Mesenteric fat pad (tissue), 1 donor: ENCODE results near the gene LIF. TPM values are rescaled to one million over a fixed set of nuclear protein-coding genes. Genes with fewer than 3 reads are reported as not detected.

Experiments
- DNase-seq: peaks from one replicate; pipeline ENCODE4 v3.0.0-alpha.2; 2020; ENCODE audit warnings: low spot score
- total RNA-seq: library from RNA; stranded (reverse); fragmentation: NEBNext Ultra II Directional; extraction: Animal tissue kit (Norgen Biotek cat#: 25700); gene quantifications from one replicate; pipeline ENCODE4 v1.2.1, GENCODE V29; 2021
- donor health status: DM: yes; HTN: yes; CAD: no.

Gene LIF
- total RNA-seq, 1 donor from 2014 or later = 34.8 TPM

GRCh38 chr22:30265131-30265720 lies 18.7 kb upstream of the LIF start:
- no peak for DNase-seq

- no peak for DNase-seq
Measured at GRCh38 chr22:30263883-30264282, 17.3 kb upstream of the LIF start.

GRCh38 chr22:30262917-30263741 lies 16.6 kb upstream of the LIF start:
- DNase-seq = no peak

- DNase-seq = no peak
Measured at GRCh38 chr22:30262112-30262511, 15.6 kb upstream of the LIF start.

- no peak for DNase-seq
Measured at GRCh38 chr22:30261134-30261533, 14.6 kb upstream of the LIF start.

GRCh38 chr22:30260682-30261081 lies 14.1 kb upstream of the LIF start:
- no peak for DNase-seq

GRCh38 chr22:30260276-30260675 lies 13.7 kb upstream of the LIF start:
- no peak for DNase-seq

- DNase-seq = no peak
Measured at GRCh38 chr22:30254314-30254713, 7.8 kb upstream of the LIF start.

GRCh38 chr22:30253205-30253852 lies 6.8 kb upstream of the LIF start:
- DNase-seq = no peak

- no peak for DNase-seq
Measured at GRCh38 chr22:30252411-30253204, 6.0 kb upstream of the LIF start.

GRCh38 chr22:30251711-30252110 lies 5.2 kb upstream of the LIF start:
- DNase-seq = no peak

- no peak for DNase-seq
Measured at GRCh38 chr22:30250661-30251267, 4.2 kb upstream of the LIF start.

GRCh38 chr22:30250039-30250565 lies 3.5 kb upstream of the LIF start:
- no peak for DNase-seq

GRCh38 chr22:30249049-30250038 lies 2.8 kb upstream of the LIF start:
- no peak for DNase-seq

GRCh38 chr22:30248484-30248883 lies 1.9 kb upstream of the LIF start:
- DNase-seq = no peak

- DNase-seq = no peak
Measured at GRCh38 chr22:30247974-30248373, 1.4 kb upstream of the LIF start.

GRCh38 chr22:30247561-30247960 lies 1.0 kb upstream of the LIF start:
- no peak for DNase-seq

GRCh38 chr22:30246814-30247376 lies 336 bp upstream of the LIF start:
- DNase-seq = no peak
